Measurements from ENCODE around the gene ATP2A3.

The ATP2A3 gene

DNA sequence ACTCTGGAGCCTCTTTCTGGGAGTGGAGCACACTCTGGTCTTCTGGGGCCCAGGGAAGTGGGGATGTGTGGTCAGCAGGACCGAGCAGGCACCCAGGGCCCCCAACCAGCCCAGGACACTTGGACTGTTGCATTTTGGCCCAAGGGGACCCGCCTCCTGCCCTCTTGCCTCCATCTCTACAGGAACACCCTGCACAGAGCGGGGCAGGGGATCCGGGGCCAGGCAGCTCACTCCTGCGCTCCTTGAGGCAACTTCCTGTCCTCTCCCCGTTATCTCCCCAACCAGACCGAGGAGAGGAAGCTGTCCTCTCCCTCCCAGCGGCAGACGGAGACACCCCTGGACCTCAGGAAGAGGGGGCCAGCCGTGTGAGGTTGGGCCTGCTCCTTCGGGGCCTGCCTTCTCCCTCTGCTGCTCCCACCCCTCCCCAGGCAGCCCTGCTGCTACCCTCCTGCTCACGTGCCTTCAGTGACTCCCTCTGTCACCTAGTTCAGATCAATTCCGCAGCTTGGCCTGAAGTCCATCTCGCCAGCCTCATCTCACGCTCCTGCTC, 10.0 kb upstream of the ATP2A3 start:
- in situ Hi-C loops (cut with MboI; ENCODE audit: low sequenced_read_pairs) = no loop called here

- in situ Hi-C loops (cut with MboI; ENCODE audit: low sequenced_read_pairs) = no loop called here
Measured at GRCh38 chr17:3973495-3974137, 9.4 kb upstream of the ATP2A3 start.

- in situ Hi-C loops (cut with MboI; ENCODE audit: low sequenced_read_pairs) = no loop called here
Measured at GRCh38 chr17:3972931-3973330, 8.7 kb upstream of the ATP2A3 start.

- in situ Hi-C loops (cut with MboI; ENCODE audit: low sequenced_read_pairs) = no loop called here
Measured at GRCh38 chr17:3972281-3972731, 8.1 kb upstream of the ATP2A3 start.

GRCh38 chr17:3970668-3971067, 6.4 kb upstream of the ATP2A3 start:
- in situ Hi-C loops (cut with MboI; ENCODE audit: low sequenced_read_pairs) = no loop called here

GRCh38 chr17:3969963-3970362, 5.7 kb upstream of the ATP2A3 start:
- in situ Hi-C loops (cut with MboI; ENCODE audit: low sequenced_read_pairs) = no loop called here

DNA sequence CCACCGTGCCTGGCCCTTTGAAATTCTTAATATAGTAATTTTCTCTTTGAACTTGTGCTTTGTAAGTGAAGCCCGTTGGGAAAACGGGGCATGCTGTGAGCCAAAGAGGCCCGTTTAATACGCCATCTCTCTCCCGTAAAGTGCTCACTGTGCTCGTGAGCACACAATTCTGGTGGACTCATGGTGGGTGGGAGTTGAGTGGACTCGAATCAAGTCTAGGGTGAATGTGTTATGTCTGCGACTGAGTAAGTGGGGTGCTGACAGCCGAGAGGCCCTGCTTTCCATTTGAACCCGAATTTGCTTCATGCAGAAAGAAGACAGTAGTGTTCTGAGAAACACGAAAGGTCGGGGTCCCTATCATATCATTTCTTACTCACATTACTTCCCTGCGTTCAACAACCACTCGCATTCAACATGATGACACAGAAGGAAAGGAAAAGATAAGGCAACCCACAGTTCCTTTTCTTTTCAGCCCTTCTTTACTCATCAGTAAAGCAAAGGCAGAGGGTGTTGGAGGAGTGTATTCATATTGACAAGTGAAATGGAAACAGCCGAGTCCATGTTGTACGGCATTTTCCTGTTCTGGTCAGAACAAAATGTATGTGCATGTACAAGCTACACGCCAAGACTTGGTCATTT, 4.8 kb upstream of the ATP2A3 start:
- in situ Hi-C loops (cut with MboI; ENCODE audit: low sequenced_read_pairs) = no loop called here

GRCh38 chr17:3968015-3968414, 3.8 kb upstream of the ATP2A3 start:
- in situ Hi-C loops (cut with MboI; ENCODE audit: low sequenced_read_pairs) = no loop called here

DNA sequence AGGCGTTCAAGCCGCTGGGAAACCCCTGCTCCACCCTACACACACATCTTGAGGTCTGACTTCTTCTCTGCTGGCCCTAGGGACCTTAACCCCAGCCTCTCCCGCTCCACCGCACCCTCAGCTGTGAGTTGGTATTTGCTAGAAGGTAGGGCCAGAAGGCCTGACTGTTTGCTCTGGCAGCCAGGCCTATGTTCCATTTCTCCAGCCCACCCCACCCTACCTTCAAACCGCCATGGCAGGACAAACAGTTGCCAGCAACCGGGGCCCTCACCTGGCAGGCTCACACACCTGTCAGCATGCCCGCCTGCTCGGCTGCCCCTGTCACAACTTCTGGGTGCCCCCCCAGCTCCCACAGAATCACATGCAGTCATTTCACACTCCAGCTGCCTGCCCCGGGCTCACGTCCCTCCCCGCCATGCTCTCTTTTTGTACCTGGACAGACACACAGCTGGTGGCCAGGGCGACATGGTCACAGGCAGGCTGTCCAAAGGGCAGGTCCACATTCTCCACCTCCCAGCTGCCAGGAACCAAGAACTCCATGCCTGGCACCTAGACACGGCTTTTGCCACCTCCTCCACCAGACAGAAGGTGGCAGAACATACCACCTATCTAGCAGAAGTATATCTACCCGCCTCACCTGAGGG, 2.6 kb upstream of the ATP2A3 start:
- in situ Hi-C loops (cut with MboI; ENCODE audit: low sequenced_read_pairs) = no loop called here

DNA sequence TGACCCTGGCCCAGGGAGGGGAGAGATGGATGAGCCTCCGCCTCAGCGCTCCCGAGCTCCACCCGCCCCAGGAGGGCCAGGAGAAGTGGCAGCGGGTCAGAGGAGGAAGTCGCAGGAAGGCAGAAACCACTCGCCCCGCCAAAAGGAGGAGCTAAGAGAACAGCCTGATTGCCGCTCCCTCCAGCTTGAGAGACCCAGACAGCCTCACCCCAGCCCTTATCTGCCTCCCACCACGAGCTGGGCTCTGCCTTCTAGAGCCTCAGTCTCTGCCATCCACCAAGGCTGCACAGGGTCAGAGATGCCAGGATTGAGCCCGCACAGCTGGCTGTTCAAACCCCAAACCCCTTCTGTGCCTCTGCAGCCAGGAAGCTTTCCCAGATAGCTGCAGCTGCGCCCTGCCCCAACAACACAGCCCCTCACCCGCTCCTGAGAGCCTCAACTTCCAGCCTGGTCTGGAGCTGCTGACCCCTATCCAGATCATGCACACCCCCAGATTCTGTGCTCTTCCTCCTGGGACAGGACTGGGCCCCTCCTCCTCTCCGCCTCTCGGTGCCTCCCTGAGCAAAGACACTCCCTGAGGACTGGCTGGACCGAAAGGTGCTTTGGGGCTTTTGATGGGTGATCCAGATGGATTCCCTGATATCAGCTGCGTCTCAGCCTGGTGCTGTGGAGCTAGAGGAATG, 1.0 kb upstream of the ATP2A3 start:
- in situ Hi-C loops (cut with MboI; ENCODE audit: low sequenced_read_pairs) = no loop called here

GRCh38 chr17:3963237-3964201, 718 bp downstream of the ATP2A3 start:
- in situ Hi-C loops (cut with MboI; ENCODE audit: low sequenced_read_pairs) = no loop called here

GRCh38 chr17:3962965-3963236, 1.3 kb downstream of the ATP2A3 start:
- in situ Hi-C loops (cut with MboI; ENCODE audit: low sequenced_read_pairs) = no loop called here

DNA sequence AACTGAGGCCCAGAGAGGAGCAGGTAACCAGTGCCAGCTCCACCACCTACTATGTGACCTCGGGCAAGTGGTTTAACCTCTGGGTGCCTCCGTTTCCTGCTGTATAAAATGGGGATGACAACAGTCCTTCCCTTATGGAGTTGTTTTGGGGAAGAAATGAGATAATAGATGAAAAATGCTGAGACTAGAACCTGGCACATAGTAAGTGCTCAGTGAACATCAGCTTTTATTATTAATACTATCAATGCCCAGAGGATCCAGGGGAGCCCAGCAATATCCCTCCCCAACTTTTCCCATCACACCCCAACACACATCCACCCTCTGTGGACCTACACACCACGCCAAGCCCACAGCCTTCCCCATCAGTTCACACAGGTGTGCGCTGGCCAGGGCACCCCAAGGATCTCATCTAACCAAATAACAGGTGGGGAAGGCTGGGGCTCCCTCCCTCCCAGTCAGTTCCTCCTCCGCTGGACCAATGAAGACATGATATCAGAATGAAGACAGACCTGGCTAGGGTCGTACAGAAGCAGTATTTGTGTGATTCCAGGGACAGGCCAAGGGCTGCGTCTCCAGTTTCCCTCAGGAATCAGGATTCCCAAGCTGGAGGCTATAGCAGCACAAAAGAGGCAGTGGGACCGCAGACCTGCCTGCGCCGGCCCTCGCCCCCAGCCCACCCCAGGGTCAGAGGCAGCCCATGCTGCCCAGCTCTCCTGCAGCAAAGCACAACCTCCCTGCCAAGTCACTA, 1.8 kb downstream of the ATP2A3 start:
- in situ Hi-C loops (cut with MboI; ENCODE audit: low sequenced_read_pairs) = no loop called here

GRCh38 chr17:3961564-3962047, 2.6 kb downstream of the ATP2A3 start:
- in situ Hi-C loops (cut with MboI; ENCODE audit: low sequenced_read_pairs) = no loop called here

DNA sequence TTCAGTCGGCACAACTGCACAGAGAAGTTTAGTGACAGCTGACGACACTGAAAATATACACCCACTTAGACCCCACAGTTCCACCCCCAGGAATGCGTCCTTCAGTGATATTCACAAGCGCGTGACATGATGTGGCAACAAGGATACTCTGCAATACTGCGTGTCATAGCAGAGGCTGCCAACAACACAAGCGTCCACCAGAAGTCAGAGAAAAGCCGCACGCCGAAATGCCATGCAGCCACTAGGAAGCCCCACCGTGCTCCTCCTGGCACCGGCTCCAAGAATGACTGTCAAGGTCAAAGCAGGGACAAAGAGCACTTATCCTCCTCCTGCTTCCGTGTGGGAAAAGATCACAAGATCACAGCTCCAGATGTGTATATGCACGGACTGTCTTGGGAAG, 3.5 kb downstream of the ATP2A3 start:
- in situ Hi-C loops (cut with MboI; ENCODE audit: low sequenced_read_pairs) = no loop called here

- in situ Hi-C loops (cut with MboI; ENCODE audit: low sequenced_read_pairs) = no loop called here
Measured at GRCh38 chr17:3959921-3960601, 4.2 kb downstream of the ATP2A3 start.

DNA sequence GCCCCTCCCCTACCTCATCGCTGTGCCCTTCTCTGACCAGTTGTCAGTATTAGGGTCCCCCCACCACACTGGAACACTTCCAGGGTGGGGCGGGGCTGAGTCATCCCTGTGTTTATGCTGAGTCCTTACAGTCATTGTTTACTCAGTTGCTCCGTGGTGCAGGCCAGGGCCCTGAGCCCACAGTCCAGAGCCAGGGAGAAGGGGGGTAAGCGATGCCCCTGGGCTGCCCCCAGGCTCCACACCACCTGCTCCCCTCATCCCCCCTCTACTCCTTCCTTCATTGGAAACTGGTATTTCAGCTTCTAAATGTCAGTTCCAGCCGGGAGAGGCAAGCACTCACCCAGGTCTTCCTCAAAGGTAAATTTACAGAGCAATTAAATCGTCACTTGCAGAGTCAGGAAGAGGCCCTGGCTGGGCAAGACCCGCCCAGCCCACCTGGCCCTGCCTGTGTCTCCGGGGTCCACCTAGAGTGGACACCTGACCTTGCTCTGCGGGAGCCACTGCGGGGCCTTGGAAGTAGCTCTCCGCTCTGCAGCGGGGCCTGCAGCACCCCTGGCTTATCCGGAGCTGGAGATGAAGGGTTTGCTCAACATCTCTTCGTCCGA, 4.8 kb downstream of the ATP2A3 start:
- in situ Hi-C loops (cut with MboI; ENCODE audit: low sequenced_read_pairs) = no loop called here

DNA sequence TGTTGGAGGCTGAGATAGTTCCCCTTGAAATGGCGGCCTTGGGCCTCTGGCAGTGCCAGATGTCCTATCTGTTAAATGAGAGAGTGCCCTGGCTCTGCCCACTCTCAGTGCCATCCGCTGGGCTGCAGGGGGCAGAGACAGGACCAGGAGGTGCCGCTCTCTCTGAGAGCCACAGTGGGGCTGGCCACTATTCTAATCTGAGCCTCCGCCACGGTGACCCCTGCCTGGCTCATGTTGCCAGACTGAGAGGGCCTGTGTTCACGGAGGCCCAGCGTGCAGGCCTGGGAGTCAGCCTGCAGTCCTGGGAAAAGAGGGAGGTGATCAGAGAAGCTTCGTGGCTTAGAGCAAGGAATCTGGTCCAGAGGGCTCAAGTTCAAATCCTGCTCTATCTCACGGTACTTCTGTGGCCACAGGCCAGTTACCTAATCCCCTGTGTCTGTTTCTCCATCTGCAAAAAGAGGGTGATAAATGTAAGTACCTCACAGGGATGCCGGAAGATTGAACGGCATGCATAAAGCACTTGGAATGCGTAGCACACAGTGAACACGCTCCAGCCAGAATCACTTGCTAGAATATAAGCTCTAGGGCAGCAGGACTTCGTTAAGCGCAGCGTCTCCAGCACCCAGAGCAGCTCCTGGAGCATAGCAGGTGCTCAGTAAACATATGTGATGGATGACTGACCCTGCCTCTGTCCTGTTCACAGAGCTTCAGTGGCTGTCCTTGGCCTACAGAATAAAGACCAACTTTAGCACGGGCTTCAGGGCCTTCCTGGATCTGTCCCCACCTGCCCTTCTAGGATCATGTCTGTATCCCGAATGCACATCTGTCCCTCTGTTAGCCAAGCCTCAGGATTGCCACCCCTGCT, 6.3 kb downstream of the ATP2A3 start:
- in situ Hi-C loops (cut with MboI; ENCODE audit: low sequenced_read_pairs) = no loop called here

Data from HL-60/S4 treated with retinoic acid at 250 ng/mL for 4 days and 3 days (cell line).